Skeletal muscle cell (primary cell): ENCODE measurements around the gene RASL12.
"Not testable (repeated sequence)": the region's sequence is repeated elsewhere in the genome, so short reads cannot be mapped to it uniquely, and the experiment has no call there.

Experiments
- DNase-seq: peaks from one replicate; pipeline ENCODE4 v3.0.0-alpha.2; 2010; ENCODE audit warnings: low read depth
- H3K4me3 ChIP-seq: 2 replicates; pipeline ENCODE4 v1.5.1; 2011; ENCODE audit warnings: low read depth, mild to moderate bottlenecking, control low read depth, low read length, moderate library complexity

The RASL12 gene

GRCh38 chr15:65093793-65094170 lies 26.0 kb upstream of the RASL12 start:
- not testable (repeated sequence) for H3K4me3 ChIP-seq, DNase-seq

GRCh38 chr15:65092911-65093792 lies 25.4 kb upstream of the RASL12 start:
- no peak overlapping the region for H3K4me3 ChIP-seq
- no peak for DNase-seq

DNA sequence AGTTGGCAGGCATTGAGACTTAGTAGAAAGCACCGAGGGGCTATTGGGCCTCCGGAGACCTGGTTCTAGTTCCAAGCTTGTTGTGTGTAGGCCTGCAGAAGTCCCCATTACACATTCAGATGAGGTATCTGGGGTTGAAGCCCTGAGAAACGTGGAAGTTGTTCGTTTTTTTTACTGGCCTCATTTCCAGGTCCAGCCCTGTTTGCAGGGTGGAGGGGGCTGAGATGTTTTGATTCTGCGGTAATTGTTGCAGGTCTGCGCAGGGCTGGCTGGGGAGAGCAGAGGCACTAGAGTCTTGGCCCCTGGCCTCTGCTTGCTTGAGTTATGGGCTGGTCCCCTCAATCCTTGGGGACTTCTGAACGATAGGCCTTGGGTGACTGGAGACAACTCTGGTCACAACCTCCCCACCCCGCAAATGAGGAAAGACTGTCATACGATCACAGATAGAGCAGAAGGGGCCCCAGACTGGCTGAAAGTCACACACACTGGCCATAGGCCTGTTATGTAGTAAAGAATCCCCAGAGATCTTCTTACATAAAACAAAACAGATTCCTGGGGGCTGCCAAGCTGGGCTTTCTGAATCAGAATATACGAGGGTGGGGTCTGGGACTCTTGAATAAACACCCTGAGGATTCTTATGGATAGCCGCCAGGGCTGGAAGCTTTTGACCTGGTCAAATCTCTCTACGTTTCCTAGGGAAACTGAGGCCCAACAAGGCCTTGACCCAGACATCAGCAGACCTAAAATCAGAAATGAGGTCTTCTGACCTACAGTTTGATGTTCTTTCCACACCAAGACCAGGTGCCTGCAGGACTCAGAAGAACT lies 24.4 kb upstream of the RASL12 start:
- no peak overlapping the region for H3K4me3 ChIP-seq
- no peak for DNase-seq

DNA sequence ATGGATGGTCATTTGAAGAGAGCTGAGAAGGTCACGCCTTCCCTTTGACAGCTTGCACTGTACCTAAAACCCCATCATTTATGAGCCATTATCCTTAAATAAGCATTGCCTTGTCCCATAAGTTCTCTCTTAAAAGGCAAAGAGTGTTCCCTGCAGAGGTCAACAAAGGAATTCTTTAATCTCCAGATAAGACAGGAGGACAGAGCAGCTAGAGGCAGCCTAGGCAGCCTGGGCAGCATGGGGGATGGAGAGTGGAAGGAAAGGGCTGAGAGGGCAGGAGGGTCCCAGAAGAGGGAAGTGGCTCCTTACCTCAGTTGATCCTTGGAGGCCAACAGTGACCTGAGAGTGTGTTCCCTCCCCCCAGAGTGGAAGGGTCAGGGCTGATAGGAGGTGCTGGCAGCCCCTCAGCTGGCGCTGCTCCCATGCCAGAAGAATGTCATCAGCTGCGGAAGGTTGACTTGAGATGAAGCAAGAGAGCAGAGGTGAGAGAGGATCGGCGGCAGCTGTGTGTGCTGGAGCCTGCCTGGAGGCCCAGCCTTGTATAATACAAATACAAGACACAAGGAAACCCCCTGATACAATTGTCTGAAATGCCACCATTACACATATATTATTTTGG lies 21.5 kb upstream of the RASL12 start:
- H3K4me3 ChIP-seq: no peak overlapping the region
- no peak for DNase-seq

DNA sequence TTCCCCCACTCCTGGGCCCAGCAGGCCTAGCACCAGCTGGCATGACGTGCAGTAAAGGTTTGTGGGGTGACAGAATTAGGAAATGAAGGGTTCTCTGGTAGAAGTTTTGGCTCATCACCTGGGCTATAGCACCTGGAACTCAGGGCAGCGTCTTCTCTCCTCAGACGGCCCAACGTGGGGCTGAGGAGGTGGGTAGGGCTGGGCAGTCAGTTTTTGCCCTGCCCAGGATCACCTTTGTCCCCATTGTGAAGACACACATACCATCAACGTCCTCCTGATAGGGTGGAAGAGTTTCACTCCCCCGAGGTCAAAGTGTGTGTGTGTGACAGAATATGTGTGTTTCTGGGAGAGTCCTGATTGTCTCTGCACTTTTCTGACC lies 20.8 kb upstream of the RASL12 start:
- H3K4me3 ChIP-seq: no peak overlapping the region
- DNase-seq: no peak

DNA sequence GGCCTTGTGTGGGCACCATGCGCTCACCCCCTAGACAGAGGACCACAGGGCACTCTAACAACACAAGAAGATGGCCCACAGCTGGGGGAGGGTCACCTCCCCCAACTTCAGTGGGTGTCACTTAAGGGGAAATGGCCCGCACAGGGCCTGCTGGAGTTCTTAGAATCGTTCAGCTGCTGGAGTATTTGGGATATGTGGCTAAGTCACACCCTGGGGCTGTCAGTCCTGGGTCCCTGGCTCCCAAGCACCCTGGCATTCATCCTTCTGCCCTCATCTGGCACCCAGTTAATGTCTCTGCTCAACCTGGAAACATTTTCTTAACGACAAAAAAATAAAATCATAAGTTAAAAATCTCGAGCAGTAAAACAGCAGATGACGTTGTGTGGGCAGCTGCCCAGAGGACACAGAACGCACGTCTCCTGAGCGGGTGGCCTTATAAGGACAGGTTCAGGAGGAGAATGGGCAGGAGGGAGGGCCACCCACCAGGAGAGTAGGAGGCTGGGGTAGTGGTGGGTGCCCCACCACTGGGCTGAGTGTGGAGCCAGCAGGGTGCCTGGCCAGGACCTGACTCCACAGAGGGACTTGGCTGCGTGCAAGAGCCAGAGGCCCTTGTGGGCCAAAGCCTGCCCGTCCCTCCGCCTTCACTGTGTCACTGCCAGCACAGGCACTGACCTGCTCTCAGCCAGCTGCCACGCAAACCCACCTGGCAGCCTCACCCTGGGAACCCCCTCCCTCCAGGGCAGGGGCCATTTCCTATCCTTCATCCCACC lies 20.3 kb upstream of the RASL12 start:
- DNase-seq: no peak

GRCh38 chr15:65087411-65087810 lies 19.6 kb upstream of the RASL12 start:
- H3K4me3 ChIP-seq: no peak overlapping the region
- DNase-seq: no peak

More for the DNA sequence above, 20.3 kb upstream of the RASL12 start:
- H3K4me3 ChIP-seq: no peak overlapping the region

- no peak for DNase-seq
- H3K4me3 ChIP-seq: no peak overlapping the region
Observed at GRCh38 chr15:65086680-65087111, 18.9 kb upstream of the RASL12 start.

DNA sequence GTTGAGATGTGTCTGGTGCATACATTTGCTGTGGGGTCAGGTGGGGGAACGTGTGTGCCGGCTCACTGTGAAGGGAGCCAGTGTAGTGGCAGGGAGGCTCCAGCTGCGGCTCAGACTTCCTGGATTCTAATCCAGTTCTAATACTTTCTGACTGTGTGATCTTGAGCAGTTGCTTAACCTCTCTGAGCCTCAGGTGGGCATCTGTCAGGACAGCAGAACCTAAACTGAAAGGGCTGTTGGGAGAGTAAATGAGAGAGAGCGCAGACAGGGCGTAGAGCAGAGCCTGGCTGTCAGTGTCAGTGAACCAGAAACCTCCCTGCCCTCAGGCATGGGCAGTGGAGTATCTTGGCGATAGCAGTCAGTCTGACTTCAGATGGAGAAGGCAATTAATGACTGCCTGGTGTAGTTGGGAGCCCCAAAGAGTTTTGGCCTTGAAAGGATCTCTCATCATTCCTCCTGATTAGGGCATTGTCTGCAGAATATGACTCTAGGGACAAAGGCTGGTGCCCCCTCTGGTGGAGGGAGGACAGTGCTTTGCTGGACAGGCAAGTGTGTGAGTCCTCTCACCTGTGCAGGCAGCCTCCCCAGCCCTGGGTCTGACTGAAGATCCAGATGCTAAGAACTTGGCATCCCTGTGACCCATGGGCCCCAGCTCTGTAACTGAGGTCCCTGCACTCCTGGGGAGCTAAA lies 18.3 kb upstream of the RASL12 start:
- no peak for DNase-seq
- no peak overlapping the region for H3K4me3 ChIP-seq

DNA sequence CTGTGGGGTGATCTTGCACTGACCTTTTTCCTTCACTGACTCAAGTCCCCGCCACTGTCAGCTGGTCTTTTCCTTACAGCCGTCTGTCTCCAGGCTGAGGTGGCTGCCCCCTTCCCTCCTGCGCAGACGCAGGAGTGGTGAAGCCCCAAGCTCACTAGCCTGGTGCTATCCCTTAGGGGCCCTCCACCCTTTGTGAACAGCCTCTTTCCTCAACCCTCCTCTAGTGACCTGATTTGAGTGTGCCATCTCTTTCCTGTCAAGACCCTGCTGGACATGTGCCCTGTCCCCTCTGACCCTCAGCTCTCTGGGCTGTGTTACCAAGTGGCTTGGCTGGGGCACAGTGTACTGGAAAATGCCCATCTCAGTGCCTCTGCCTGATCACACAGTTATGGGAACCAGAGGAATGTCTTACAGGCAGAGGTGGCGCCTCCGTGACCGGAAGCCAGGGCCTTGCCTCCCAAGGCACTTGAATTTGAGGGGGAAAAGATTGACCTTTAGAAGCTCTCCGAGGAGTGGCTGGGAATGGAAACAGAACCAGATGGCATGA lies 17.5 kb upstream of the RASL12 start:
- DNase-seq: no peak
- H3K4me3 ChIP-seq: no peak overlapping the region

DNA sequence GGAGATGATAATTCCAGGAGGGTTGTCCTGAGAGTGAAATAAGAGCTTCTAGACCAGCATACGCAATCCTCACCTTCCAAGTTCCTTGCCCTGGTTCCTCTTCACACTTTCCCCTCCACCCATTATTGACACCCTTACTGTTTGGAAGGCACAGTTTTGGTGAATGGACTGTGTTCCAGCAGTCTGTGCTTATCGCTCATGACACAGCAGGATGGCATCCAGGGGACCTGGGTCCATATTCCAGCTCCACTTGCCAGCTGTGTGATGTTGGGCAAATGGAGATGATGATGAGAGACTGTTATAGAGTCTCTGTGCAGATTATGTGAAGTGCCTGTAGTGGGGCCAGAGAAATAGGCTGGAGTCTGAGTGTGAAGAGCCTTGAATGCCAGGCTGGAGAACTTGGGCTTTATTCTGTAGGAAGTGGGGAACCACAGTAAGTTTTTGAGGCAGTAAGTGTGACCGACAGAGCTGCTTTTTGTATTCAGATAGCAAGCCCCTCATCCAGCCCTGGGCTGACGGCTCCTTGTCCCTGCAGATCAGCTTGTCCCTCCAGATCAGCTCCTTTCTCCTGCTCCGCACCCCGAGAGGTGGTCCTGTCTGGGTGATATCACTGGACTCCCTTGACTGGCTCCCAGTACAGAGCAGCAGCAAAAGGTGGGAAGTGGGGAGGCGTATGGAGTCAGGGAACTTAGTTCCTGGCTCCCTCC lies 16.9 kb upstream of the RASL12 start:
- no peak overlapping the region for H3K4me3 ChIP-seq

GRCh38 chr15:65083262-65083701 lies 15.5 kb upstream of the RASL12 start:
- DNase-seq: no peak
- no peak overlapping the region for H3K4me3 ChIP-seq

More for the DNA sequence above, 16.9 kb upstream of the RASL12 start:
- no peak for DNase-seq

DNA sequence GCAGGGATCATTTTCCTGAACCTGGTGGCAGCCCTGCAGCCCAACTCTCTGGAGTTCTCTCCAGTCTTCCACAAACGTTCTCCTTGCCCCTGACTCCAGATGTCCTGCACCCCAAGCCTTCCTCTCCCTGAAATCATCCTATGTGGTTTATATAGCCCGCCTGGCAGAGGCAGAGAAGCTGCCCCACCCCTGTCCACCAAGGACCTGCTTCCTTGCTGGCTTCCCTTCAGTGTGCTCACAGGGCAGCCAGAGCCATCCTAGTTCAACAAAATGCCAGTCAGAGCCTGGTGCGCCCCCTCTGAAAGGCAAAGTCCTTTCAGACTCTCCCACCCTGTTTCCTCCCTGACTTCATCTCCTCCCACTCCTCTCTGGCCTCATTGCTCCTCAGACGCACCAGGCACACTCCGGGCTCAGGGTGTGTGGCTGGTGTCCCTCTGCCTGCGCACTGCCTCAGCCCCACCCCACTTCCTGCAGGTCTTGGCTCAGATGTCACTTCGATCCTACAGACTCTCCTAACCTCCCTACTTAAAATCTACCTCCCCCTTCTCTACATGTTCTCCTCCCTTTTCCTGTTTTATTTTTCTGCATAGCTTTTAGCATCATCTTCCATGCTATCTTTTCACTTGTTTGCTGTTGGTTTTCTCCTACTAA lies 14.6 kb upstream of the RASL12 start:
- no peak overlapping the region for H3K4me3 ChIP-seq

GRCh38 chr15:65081758-65082157 lies 14.0 kb upstream of the RASL12 start:
- DNase-seq: no peak
- no peak overlapping the region for H3K4me3 ChIP-seq

More for the DNA sequence above, 14.6 kb upstream of the RASL12 start:
- DNase-seq: no peak

DNA sequence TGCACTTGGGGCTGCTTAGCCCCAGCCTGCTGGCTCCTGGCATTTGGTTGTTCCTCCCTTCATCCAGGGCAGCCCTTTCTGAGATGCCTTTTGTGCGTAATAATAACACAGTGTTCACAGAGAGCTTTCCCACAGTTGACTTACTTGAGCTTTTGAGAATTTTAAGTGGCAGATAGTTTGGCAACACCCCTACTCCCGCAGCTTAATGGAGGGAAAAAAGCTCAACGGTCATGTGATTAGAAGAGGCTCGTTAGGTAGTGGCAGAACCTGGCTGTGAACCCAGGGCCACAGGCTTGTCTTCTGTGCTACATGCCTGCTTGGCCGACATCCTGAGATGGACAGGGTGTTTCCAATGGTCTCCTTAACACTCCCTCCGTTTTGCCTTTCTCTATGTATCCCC lies 13.5 kb upstream of the RASL12 start:
- no peak overlapping the region for H3K4me3 ChIP-seq
- no peak for DNase-seq

GRCh38 chr15:65079580-65079979 lies 11.8 kb upstream of the RASL12 start:
- DNase-seq: no peak
- H3K4me3 ChIP-seq: no peak overlapping the region

DNA sequence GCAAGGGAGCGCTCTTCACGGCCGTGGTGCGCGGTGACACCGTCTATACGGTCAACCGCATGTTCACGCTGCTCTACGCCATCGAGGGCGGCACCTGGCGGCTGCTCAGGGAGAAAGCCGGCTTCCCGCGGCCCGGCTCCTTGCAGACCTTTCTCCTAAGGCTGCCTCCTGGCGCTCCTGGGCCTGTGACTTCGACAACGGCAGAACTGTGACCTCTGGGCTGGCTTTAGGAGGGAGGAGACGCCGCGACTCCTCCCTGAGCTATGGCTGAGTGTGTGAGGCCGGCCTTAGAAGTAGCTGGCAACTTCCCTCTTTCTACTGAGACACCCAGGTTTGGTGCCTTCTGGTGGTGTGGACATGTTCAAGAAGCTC lies 10.2 kb upstream of the RASL12 start:
- H3K4me3 ChIP-seq: no peak overlapping the region
- DNase-seq: no peak
